CD14-positive monocyte (primary cell): ENCODE data around the gene SULF2. TPM values are rescaled to one million over a fixed set of nuclear protein-coding genes. Genes with fewer than 3 reads are reported as not detected.
A peak's percentile ranks its signal among the peaks of the same experiment; 100 is the strongest.

Experiments used
- DNase-seq, 3 donors: peaks; one replicate each; pipeline ENCODE4 v3.0.0-alpha.2; 2011 to 2022
- H2AFZ ChIP-seq: 2 replicates; pipeline ENCODE4 v1.6.0; 2012; ENCODE audit warnings: mild to moderate bottlenecking, low read depth, low read length, inconsistent platforms; ENCODE audit not compliant: insufficient read depth, poor library complexity, severe bottlenecking
- H3K27ac ChIP-seq, 2 donors: 1 replicate in 1 of 2; 2 replicates in 1 of 2; pipeline ENCODE4 v1.5.1; 2012 to 2013; ENCODE audit warnings: low read length in 2 of 2, control low read depth in 1 of 2, inconsistent platforms in 1 of 2, low read depth in 1 of 2, mild to moderate bottlenecking in 1 of 2
- H3K27me3 ChIP-seq, 2 donors: one replicate each; pipeline versions ENCODE4 v1.6.0 to v1.6.1; 2011 to 2013; ENCODE audit warnings: low read length in 2 of 2; ENCODE audit not compliant: control insufficient read depth in 2 of 2, insufficient read depth in 2 of 2
- H3K36me3 ChIP-seq, 2 donors: replicated peaks in 1 of 2; 1 replicate in 1 of 2; 2 replicates in 1 of 2; pipeline versions ENCODE4 v1.5.1 to v1.6.1; 2012 to 2013; ENCODE audit warnings: low read length in 2 of 2, control low read depth in 1 of 2, inconsistent platforms in 1 of 2, mild to moderate bottlenecking in 1 of 2; ENCODE audit not compliant: insufficient read depth in 2 of 2, control insufficient read depth in 1 of 2
- H3K4me1 ChIP-seq, 2 donors: 1 replicate in 1 of 2; 2 replicates in 1 of 2; pipeline versions ENCODE4 v1.5.1 to v1.6.1; 2012 to 2013; ENCODE audit warnings: low read length in 2 of 2, control low read depth in 1 of 2, inconsistent platforms in 1 of 2, mild to moderate bottlenecking in 1 of 2, moderate library complexity in 1 of 2; ENCODE audit not compliant: insufficient read depth in 2 of 2, control insufficient read depth in 1 of 2
- H3K4me2 ChIP-seq: replicated peaks from 2 replicates; pipeline ENCODE3; 2012; ENCODE audit warnings: low read length, moderate library complexity, mild to moderate bottlenecking; ENCODE audit not compliant: poor library complexity, severe bottlenecking; ENCODE audit errors: extremely low read depth
- H3K4me3 ChIP-seq, 3 experiments: fragments of 200-600 bp in 1 of 3; sonication (generic) in 1 of 3; replicated peaks in 1 of 3; 1 replicate in 2 of 3; 2 replicates in 1 of 3; pipeline ENCODE4 v1.5.1; 2011 to 2013; ENCODE audit warnings: low read length in 3 of 3, mild to moderate bottlenecking in 3 of 3, control low read depth in 2 of 3, low read depth in 2 of 3, inconsistent platforms in 1 of 3, moderate library complexity in 1 of 3
- H3K79me2 ChIP-seq: 2 replicates; pipeline ENCODE4 v1.6.0; 2012; ENCODE audit warnings: mild to moderate bottlenecking, control low read depth, inconsistent platforms, low read length, moderate library complexity; ENCODE audit not compliant: insufficient read depth
- H3K9ac ChIP-seq: 2 replicates; pipeline ENCODE4 v1.6.0; 2017; ENCODE audit warnings: low read length, mild to moderate bottlenecking; ENCODE audit not compliant: insufficient read depth, poor library complexity, severe bottlenecking
- H3K9me3 ChIP-seq, 2 donors: replicated peaks in 1 of 2; 1 replicate in 1 of 2; 2 replicates in 1 of 2; pipeline versions ENCODE4 v1.5.1 to v1.6.1; 2012 to 2013; ENCODE audit warnings: low read length in 2 of 2, control low read depth in 1 of 2; ENCODE audit not compliant: control insufficient read depth in 1 of 2, insufficient read depth in 1 of 2
- H4K20me1 ChIP-seq: 2 replicates; pipeline ENCODE4 v1.6.0; 2012; ENCODE audit warnings: mild to moderate bottlenecking, low read length, control low read depth, moderate library complexity; ENCODE audit not compliant: insufficient read depth
- H3K27ac Mint-ChIP-seq, 7 donors: one replicate each; pipeline ENCODE4 v1.8.0; 2020; ENCODE audit warnings: mild to moderate bottlenecking in 7 of 7, mixed read lengths in 7 of 7, moderate library complexity in 6 of 7, inconsistent platforms in 2 of 7
- H3K27me3 Mint-ChIP-seq, 3 donors: one replicate each; pipeline ENCODE4 v1.8.0; 2021 to 2022; ENCODE audit warnings: low read depth in 3 of 3, mild to moderate bottlenecking in 3 of 3, mixed read lengths in 3 of 3, moderate library complexity in 3 of 3, inconsistent platforms in 1 of 3
- H3K36me3 Mint-ChIP-seq, 2 donors: one replicate each; pipeline ENCODE4 v1.8.0; 2020; ENCODE audit warnings: mixed read lengths in 2 of 2, inconsistent platforms in 1 of 2, mild to moderate bottlenecking in 1 of 2
- H3K4me1 Mint-ChIP-seq: one replicate; pipeline ENCODE4 v1.8.0; 2020; ENCODE audit warnings: mild to moderate bottlenecking, mixed read lengths
- H3K4me3 Mint-ChIP-seq, 2 donors: one replicate each; pipeline ENCODE4 v1.8.0; 2020; ENCODE audit warnings: mild to moderate bottlenecking in 2 of 2, mixed read lengths in 2 of 2, moderate library complexity in 1 of 2
- H3K9me3 Mint-ChIP-seq, 7 donors: one replicate each; pipeline ENCODE4 v1.8.0; 2020 to 2022; ENCODE audit warnings: mixed read lengths in 7 of 7, mild to moderate bottlenecking in 6 of 7, moderate library complexity in 6 of 7, inconsistent platforms in 2 of 7
- WGBS: methylation state at CpG from one replicate; pipeline ENCODE4 v1.1.5; 2013; ENCODE audit warnings: missing lambda C conversion rate; ENCODE audit not compliant: insufficient coverage; 5-methylcytosine and 5-hydroxymethylcytosine counted together
- intact Hi-C, 2 donors: fragments of 100-400 bp; cut with micrococcal nuclease; formaldehyde crosslinking; loops; one replicate each; pipeline versions ENCODE4 v1.15.0 to v1.15.1; 2023
- polyA plus RNA-seq, 3 donors: library from polyadenylated mRNA; depleted of rRNA in 1 of 3; unstranded in 2 of 3; stranded (reverse) in 1 of 3; fragments of 300-500 nt in 2 of 3; fragments of >200 nt in 1 of 3; fragmentation: Illumina TruSeq in 2 of 3; gene quantifications; 1 replicate in 2 of 3; 2 replicates in 1 of 3; pipeline ENCODE4 v1.2.3, GENCODE V29; 2012 to 2021
- TF ChIP-seq, protein P1 (sequence below): fragments of 200-600 bp; IDR thresholded peaks from one replicate; pipeline ENCODE4 v1.8.0; 2022; ENCODE audit warnings: antibody characterized with exemption, mild to moderate bottlenecking

SULF2 gene
- polyA plus RNA-seq, 3 donors, result 60.3 to 156 (median 75.5) TPM

DNA sequence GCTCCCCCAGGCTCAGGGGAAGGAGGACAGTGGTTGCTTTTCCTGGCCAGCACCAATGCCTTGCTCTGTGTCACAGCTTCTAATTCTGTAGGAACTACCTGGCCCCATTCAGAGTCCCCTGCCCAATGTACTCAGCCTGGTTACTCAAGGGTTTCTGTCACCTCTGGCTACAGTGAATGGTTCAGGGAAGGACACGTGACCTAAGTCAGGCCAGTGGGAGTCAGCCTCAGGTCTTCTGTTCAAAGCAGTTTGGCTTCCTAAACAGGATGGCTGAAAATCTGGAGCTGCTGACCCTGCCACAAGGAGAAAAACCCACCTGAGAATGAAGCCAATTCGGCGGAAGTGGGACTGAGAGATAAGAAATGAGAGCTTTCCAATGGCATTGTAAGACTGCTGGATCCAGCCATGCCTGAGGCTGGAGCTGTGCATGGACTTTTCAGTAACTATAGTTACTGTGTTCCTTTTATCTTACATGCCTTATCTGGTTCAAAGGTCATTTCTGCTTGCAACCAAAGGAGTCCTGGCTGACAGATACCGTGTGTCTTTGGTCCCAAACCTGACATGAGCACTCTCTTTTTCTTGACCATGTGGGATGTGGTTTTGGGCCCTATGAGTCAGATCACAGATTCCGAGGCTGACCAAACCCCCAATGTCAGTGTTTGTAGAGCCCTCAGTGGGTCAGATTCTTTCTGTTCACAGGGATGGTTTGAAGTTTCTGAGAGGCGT lies 104.3 kb downstream of the SULF2 start:
- H3K27ac Mint-ChIP-seq, result no peak overlapping the region
- no peaks in the 10 kb centered on the region for H3K9me3 ChIP-seq
- peaks cover 0 to 4% (median 0%) of the 10 kb centered on the region in 7 donors for H3K9me3 Mint-ChIP-seq
- no peak overlapping the region for H2AFZ ChIP-seq
- no peaks in the 10 kb centered on the region for H3K79me2 ChIP-seq
- DNase-seq, result no peak
- H3K36me3 Mint-ChIP-seq, result peaks cover 94 to 99% of the 10 kb centered on the region in 2 donors
- H3K27me3 ChIP-seq, result no peaks in the 10 kb centered on the region
- intact Hi-C loops, result no loop called here
- TF ChIP-seq, protein P1, sequence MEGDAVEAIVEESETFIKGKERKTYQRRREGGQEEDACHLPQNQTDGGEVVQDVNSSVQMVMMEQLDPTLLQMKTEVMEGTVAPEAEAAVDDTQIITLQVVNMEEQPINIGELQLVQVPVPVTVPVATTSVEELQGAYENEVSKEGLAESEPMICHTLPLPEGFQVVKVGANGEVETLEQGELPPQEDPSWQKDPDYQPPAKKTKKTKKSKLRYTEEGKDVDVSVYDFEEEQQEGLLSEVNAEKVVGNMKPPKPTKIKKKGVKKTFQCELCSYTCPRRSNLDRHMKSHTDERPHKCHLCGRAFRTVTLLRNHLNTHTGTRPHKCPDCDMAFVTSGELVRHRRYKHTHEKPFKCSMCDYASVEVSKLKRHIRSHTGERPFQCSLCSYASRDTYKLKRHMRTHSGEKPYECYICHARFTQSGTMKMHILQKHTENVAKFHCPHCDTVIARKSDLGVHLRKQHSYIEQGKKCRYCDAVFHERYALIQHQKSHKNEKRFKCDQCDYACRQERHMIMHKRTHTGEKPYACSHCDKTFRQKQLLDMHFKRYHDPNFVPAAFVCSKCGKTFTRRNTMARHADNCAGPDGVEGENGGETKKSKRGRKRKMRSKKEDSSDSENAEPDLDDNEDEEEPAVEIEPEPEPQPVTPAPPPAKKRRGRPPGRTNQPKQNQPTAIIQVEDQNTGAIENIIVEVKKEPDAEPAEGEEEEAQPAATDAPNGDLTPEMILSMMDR, result no peak
- H3K27ac ChIP-seq, result no peak overlapping the region
- 100% methylated on average over 4 of the region's 6 CpGs for WGBS
- H3K4me3 ChIP-seq, result no peak overlapping the region
- H3K4me2 ChIP-seq, result no peak overlapping the region
- peaks cover 85 to 100% of the 10 kb centered on the region in 2 donors for H3K36me3 ChIP-seq
- H4K20me1 ChIP-seq, result peaks cover 100% of the 10 kb centered on the region
- peaks cover 0 to 5% (median 1%) of the 10 kb centered on the region in 3 donors for H3K27me3 Mint-ChIP-seq
- no peak overlapping the region for H3K9ac ChIP-seq
- no peak overlapping the region for H3K4me3 Mint-ChIP-seq
- H3K4me1 ChIP-seq, result no peaks in the 10 kb centered on the region
- H3K4me1 Mint-ChIP-seq, result no peaks in the 10 kb centered on the region

DNA sequence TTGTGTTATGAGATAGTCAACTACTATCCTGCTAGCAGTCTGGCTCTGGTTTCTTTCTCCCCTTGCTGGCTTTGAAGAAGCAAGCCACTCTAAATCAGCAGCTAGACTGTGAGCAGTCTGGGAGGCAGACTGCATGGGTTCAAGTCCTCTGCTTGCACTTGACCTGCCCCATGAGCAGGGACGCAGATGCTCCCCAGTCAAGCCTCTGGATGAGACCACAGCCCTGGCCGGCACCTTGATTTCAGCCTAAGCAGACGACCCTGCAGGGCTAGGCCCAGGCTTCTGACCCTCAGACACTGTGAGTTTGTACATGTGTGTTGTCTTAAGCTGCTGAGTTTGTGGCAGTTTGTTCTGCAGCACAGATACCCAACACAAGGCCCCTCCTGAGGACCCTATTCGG lies 105.8 kb downstream of the SULF2 start:
- no peak overlapping the region for H3K4me3 Mint-ChIP-seq
- H3K36me3 ChIP-seq, result peaks cover 91 to 100% of the 10 kb centered on the region in 2 donors
- H3K9ac ChIP-seq, result no peak overlapping the region
- H3K27me3 Mint-ChIP-seq, result peaks cover 0 to 5% (median 1%) of the 10 kb centered on the region in 3 donors
- H3K79me2 ChIP-seq, result no peaks in the 10 kb centered on the region
- H3K9me3 ChIP-seq, result no peaks in the 10 kb centered on the region
- H3K9me3 Mint-ChIP-seq, result peaks cover 0 to 4% (median 0%) of the 10 kb centered on the region in 7 donors
- H3K4me1 ChIP-seq, result no peaks in the 10 kb centered on the region
- intact Hi-C loops, result no loop called here
- no peak for DNase-seq
- TF ChIP-seq, protein P1, result no peak
- 96% methylated on average over 3 of the region's 4 CpGs for WGBS
- H3K27ac Mint-ChIP-seq, result peak overlapping the region in 2 of 7 donors; percentile 4 to 63
- H3K4me3 ChIP-seq, result no peak overlapping the region
- H3K27me3 ChIP-seq, result no peaks in the 10 kb centered on the region
- no peak overlapping the region for H3K4me2 ChIP-seq
- H2AFZ ChIP-seq, result no peak overlapping the region
- H3K36me3 Mint-ChIP-seq, result peaks cover 94 to 99% of the 10 kb centered on the region in 2 donors
- H3K4me1 Mint-ChIP-seq, result no peaks in the 10 kb centered on the region
- peaks cover 100% of the 10 kb centered on the region for H4K20me1 ChIP-seq
- H3K27ac ChIP-seq, result no peak overlapping the region
